Renal cortical epithelial cell (primary cell): ENCODE measurements around the gene FAN1. TPM values are rescaled to one million over a fixed set of nuclear protein-coding genes. Genes with fewer than 3 reads are reported as not detected.

Source experiments
- DNase-seq: peaks from one replicate; pipeline ENCODE4 v3.0.0-alpha.2; 2011; ENCODE audit warnings: low read depth
- total RNA-seq: library from RNA; depleted of rRNA; stranded (reverse); fragments of >200 nt; gene quantifications from 2 replicates; pipeline ENCODE4 v1.2.3, GENCODE V29; 2014

Gene FAN1
- total RNA-seq, 1 donor from 2014 or later, result 28.1 TPM

- peak; percentile 25 for DNase-seq
These were observed 52.8 kb downstream of the FAN1 start for GRCh38 chr15:30956216-30957124.

GRCh38 chr15:30958219-30958618 is 54.5 kb downstream of the FAN1 start:
- DNase-seq, result no peak

- no peak for DNase-seq
These were observed 58.4 kb downstream of the FAN1 start for GRCh38 chr15:30962079-30962478.

GRCh38 chr15:30962659-30963058 is 58.9 kb downstream of the FAN1 start:
- no peak for DNase-seq

- no peak for DNase-seq
These were observed 60.0 kb downstream of the FAN1 start for GRCh38 chr15:30963681-30964080.

GRCh38 chr15:30969724-30970123 is 66.0 kb downstream of the FAN1 start:
- DNase-seq, result no peak

- DNase-seq, result no peak
These were observed 69.7 kb downstream of the FAN1 start for GRCh38 chr15:30973379-30973778.

- no peak for DNase-seq
These were observed 70.4 kb downstream of the FAN1 start for GRCh38 chr15:30974112-30974511.

- DNase-seq, result no peak
These were observed 74.6 kb downstream of the FAN1 start for GRCh38 chr15:30978328-30978727.

GRCh38 chr15:30979457-30979856 is 75.7 kb downstream of the FAN1 start:
- no peak for DNase-seq

- peak; percentile 52 for DNase-seq
These were observed 80.4 kb downstream of the FAN1 start for GRCh38 chr15:30984118-30984517.

- DNase-seq, result peak; percentile 26
These were observed 80.8 kb downstream of the FAN1 start for GRCh38 chr15:30984542-30984941.

- DNase-seq, result peak; percentile 39
These were observed 81.4 kb downstream of the FAN1 start for GRCh38 chr15:30985081-30985531.

GRCh38 chr15:30990036-30990435 is 86.3 kb downstream of the FAN1 start:
- no peak for DNase-seq

- peak; percentile 16 for DNase-seq
These were observed 86.9 kb downstream of the FAN1 start for GRCh38 chr15:30990446-30991254.

- peak; percentile 23 for DNase-seq
These were observed 87.8 kb downstream of the FAN1 start, which contains the start of gene MTMR10 for GRCh38 chr15:30991255-30992235. Gene MTMR10, minus strand, starts transcription at chr15:30991628. Its CDS starts 122 bp downstream, at chr15:30991506.

GRCh38 chr15:30992249-30992864 is 88.6 kb downstream of the FAN1 start:
- DNase-seq, result peak; percentile 31
